Mammary epithelial cell (primary cell): ENCODE data around the gene ATP13A4.

Source experiments
- EZH2 ChIP-seq: IDR thresholded peaks from 2 replicates; pipeline ENCODE4 v1.6.1; 2012; ENCODE audit warnings: low read length, inconsistent platforms, borderline replicate concordance
- TF ChIP-seq, protein P1 (sequence below), 2 donors: IDR thresholded peaks in 1 of 2; conservative IDR thresholded peaks in 1 of 2; 2 replicates each; pipeline ENCODE4 v1.5.1; 2011 to 2012; ENCODE audit warnings: inconsistent platforms in 2 of 2, low read length in 2 of 2, mild to moderate bottlenecking in 2 of 2, control low read depth in 1 of 2, low read depth in 1 of 2; ENCODE audit not compliant: insufficient read depth in 1 of 2; ENCODE audit errors: extremely low read depth in 1 of 2

DNA sequence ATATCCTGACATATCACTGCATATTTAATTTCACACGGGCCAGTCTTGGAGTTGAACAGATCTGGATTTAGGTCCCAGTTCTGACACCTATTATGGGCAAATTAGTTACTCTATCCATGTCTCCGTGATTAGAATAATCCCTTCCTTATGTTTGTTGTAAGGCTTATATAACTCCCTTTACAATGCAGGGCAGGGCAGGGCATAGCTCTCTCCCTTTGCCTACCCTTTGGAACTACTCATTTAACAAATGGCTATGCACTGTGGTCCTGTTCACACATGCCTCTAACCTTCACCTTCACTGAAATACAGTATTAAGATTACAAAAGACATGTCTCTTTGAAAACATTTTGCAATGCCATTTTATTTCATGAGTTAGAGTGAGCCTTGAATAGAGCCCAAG, 151.4 kb downstream of the ATP13A4 start:
- TF ChIP-seq, protein P1, sequence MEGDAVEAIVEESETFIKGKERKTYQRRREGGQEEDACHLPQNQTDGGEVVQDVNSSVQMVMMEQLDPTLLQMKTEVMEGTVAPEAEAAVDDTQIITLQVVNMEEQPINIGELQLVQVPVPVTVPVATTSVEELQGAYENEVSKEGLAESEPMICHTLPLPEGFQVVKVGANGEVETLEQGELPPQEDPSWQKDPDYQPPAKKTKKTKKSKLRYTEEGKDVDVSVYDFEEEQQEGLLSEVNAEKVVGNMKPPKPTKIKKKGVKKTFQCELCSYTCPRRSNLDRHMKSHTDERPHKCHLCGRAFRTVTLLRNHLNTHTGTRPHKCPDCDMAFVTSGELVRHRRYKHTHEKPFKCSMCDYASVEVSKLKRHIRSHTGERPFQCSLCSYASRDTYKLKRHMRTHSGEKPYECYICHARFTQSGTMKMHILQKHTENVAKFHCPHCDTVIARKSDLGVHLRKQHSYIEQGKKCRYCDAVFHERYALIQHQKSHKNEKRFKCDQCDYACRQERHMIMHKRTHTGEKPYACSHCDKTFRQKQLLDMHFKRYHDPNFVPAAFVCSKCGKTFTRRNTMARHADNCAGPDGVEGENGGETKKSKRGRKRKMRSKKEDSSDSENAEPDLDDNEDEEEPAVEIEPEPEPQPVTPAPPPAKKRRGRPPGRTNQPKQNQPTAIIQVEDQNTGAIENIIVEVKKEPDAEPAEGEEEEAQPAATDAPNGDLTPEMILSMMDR (conservative IDR thresholded peaks at IDR 0.05 in 1 of 2, IDR thresholded peaks at IDR 0.05 in 1 of 2; ENCODE audit: extremely low read depth in 1 of 2, insufficient read depth in 1 of 2, low read depth in 1 of 2, low read length in 2 of 2), result no peak
- no peak for TF ChIP-seq EZH2
